HCT116 (cell line): ENCODE results near the gene EPN1. TPM values are rescaled to one million over a fixed set of nuclear protein-coding genes. Genes with fewer than 3 reads are reported as not detected.

Experiments
- ATAC-seq: fragments of 200-7000 bp; cut with Tn5 transposase; 2 replicates; pipeline ENCODE4 v1.9.1; 2020; ENCODE audit warnings: mild to moderate bottlenecking, moderate library complexity
- BruUV-seq: library from RNA; stranded (reverse); fragments of 400-500 nt; replicated peaks from 2 replicates; lab custom pipeline; 2021; lab: Mats Ljungman, UMichigan
- CTCF ChIA-PET: fragments of 300-600 bp; sonication (Branson Sonifier 250); formaldehyde crosslinking; loops from one replicate; lab custom pipeline; 2021; ENCODE audit warnings: antibody characterized with exemption; lab: Charles Lee
- POLR2A ChIA-PET: fragments of 300-600, 350-600 bp; sonication (Branson Sonifier 250); formaldehyde crosslinking; loops from one replicate; lab custom pipeline; 2021; ENCODE audit warnings: antibody characterized with exemption; lab: Charles Lee
- RAD21 ChIA-PET, 2 experiments: fragments of 300-600 bp; sonication (Branson Sonifier 250); formaldehyde crosslinking; loops; one replicate each; lab custom pipeline; 2023; ENCODE audit warnings: low total read pairs in 2 of 2; ENCODE audit not compliant: uncharacterized antibody in 2 of 2, unreplicated experiment in 2 of 2, low non-redundant PET in 1 of 2; lab: Charles Lee
- DNase-seq: peaks from one replicate; pipeline ENCODE4 v3.0.0-alpha.2; 2010; ENCODE audit warnings: low read depth, low spot score
- H2AFZ ChIP-seq: fragments of 200-600 bp; shearing (Covaris generic), sonication (generic); 2 replicates; pipeline ENCODE4 v1.6.1; 2017; ENCODE audit warnings: low read depth, mixed run types, mixed read lengths, antibody characterized with exemption, low read length; ENCODE audit not compliant: poor library complexity, severe bottlenecking
- H3K27ac ChIP-seq: 2 replicates; pipeline ENCODE4 v1.5.1; 2012; ENCODE audit warnings: low read depth, low read length
- H3K27me3 ChIP-seq: fragments of 200-600 bp; sonication (generic); 2 replicates; pipeline ENCODE4 v1.6.1; 2016; ENCODE audit warnings: mixed run types, low read length, mixed read lengths; ENCODE audit not compliant: insufficient read depth
- H3K36me3 ChIP-seq, 2 experiments: fragments of 200-500 bp in 1 of 2; fragments of 200-600 bp in 1 of 2; sonication (Bioruptor generic) in 1 of 2; sonication (generic) in 1 of 2; 2 replicates each; pipeline versions ENCODE4 v1.5.1 to v1.6.1; 2014 to 2016; ENCODE audit warnings: low read length in 2 of 2, inconsistent platforms in 1 of 2, mixed read lengths in 1 of 2, mixed run types in 1 of 2; ENCODE audit not compliant: insufficient read depth in 2 of 2, control insufficient read depth in 1 of 2
- H3K4me1 ChIP-seq, 2 experiments: fragments of 200-600 bp in 1 of 2; sonication (generic) in 1 of 2; 2 replicates each; pipeline versions ENCODE4 v1.5.1 to v1.6.1; 2012 to 2017; ENCODE audit warnings: low read length in 2 of 2, inconsistent platforms in 1 of 2, mild to moderate bottlenecking in 1 of 2, mixed read lengths in 1 of 2, mixed run types in 1 of 2, moderate library complexity in 1 of 2; ENCODE audit not compliant: insufficient read depth in 2 of 2, control insufficient read depth in 1 of 2
- H3K4me2 ChIP-seq: fragments of 200-600 bp; sonication (generic); 2 replicates; pipeline ENCODE4 v1.6.1; 2017; ENCODE audit warnings: mixed run types, low read length, mixed read lengths
- H3K4me3 ChIP-seq, 2 experiments: fragments of 200-600 bp in 1 of 2; sonication (generic) in 1 of 2; replicated peaks in 1 of 2; 2 replicates each; pipeline ENCODE4 v1.5.1; 2011 to 2016; ENCODE audit warnings: low read length in 2 of 2, control low read depth in 1 of 2, low read depth in 1 of 2, mild to moderate bottlenecking in 1 of 2, mixed read lengths in 1 of 2, mixed run types in 1 of 2
- H3K79me2 ChIP-seq: fragments of 200-600 bp; sonication (generic); 2 replicates; pipeline ENCODE4 v1.6.1; 2017; ENCODE audit warnings: mild to moderate bottlenecking, mixed run types, low read length, moderate library complexity, mixed read lengths; ENCODE audit not compliant: insufficient read depth
- H3K9ac ChIP-seq: fragments of 200-600 bp; sonication (generic); 2 replicates; pipeline ENCODE4 v1.6.1; 2016; ENCODE audit warnings: low read length, mixed read lengths
- H3K9me2 ChIP-seq: fragments of 200-600 bp; sonication (generic), shearing (Covaris generic); 2 replicates; pipeline ENCODE4 v1.6.1; 2017; ENCODE audit warnings: mixed run types, mild to moderate bottlenecking, moderate library complexity; ENCODE audit not compliant: insufficient read depth
- H3K9me3 ChIP-seq, 2 experiments: fragments of 200-500 bp in 1 of 2; fragments of 200-600 bp in 1 of 2; sonication (Bioruptor generic) in 1 of 2; sonication (generic) in 1 of 2; 2 replicates each; pipeline ENCODE4 v1.6.1; 2014 to 2017; ENCODE audit warnings: low read length in 2 of 2, mixed read lengths in 2 of 2, inconsistent platforms in 1 of 2, low read depth in 1 of 2, mild to moderate bottlenecking in 1 of 2, mixed run types in 1 of 2, moderate library complexity in 1 of 2; ENCODE audit not compliant: control insufficient read depth in 1 of 2, insufficient read depth in 1 of 2
- H4K20me1 ChIP-seq: fragments of 200-600 bp; sonication (generic), shearing (Covaris generic); 2 replicates; pipeline ENCODE4 v1.6.1; 2017; ENCODE audit warnings: mixed run types, mild to moderate bottlenecking, moderate library complexity; ENCODE audit not compliant: insufficient read depth
- ATF3 ChIP-seq: IDR thresholded peaks from 2 replicates; pipeline ENCODE4 v1.6.1; 2012
- CBX3 ChIP-seq: IDR thresholded peaks from 2 replicates; pipeline ENCODE4 v1.6.1; 2012; ENCODE audit warnings: low read depth
- CEBPB ChIP-seq: IDR thresholded peaks from 2 replicates; pipeline ENCODE4 v1.6.1; 2012; ENCODE audit warnings: low read depth
- CTCF ChIP-seq, 3 experiments: fragments of 200-600 bp in 1 of 3; sonication (generic) in 1 of 3; IDR thresholded peaks in 2 of 3; conservative IDR thresholded peaks in 1 of 3; 2 replicates each; pipeline ENCODE4 v1.5.1; 2012 to 2017; ENCODE audit warnings: low read depth in 2 of 3, low read length in 2 of 3, antibody characterized with exemption in 1 of 3, borderline replicate concordance in 1 of 3, control low read depth in 1 of 3, mild to moderate bottlenecking in 1 of 3, mixed read lengths in 1 of 3, mixed run types in 1 of 3, moderate library complexity in 1 of 3; ENCODE audit not compliant: insufficient read depth in 1 of 3
- ELF1 ChIP-seq: IDR thresholded peaks from 2 replicates; pipeline ENCODE4 v1.6.1; 2012; ENCODE audit warnings: low read depth, borderline replicate concordance
- EZH2 ChIP-seq: fragments of 200-600 bp; sonication (generic); IDR thresholded peaks from 2 replicates; pipeline ENCODE4 v1.6.1; 2017; ENCODE audit warnings: antibody characterized with exemption, mixed run types
- EZH2phosphoT487 ChIP-seq: fragments of 200-600 bp; IDR thresholded peaks from 2 replicates; pipeline ENCODE4 v1.6.1; 2018; ENCODE audit warnings: antibody characterized with exemption, borderline replicate concordance
- FOSL1 ChIP-seq: IDR thresholded peaks from 2 replicates; pipeline ENCODE4 v1.6.1; 2012; ENCODE audit warnings: low read depth
- POLR2AphosphoS5 ChIP-seq: IDR thresholded peaks from 2 replicates; pipeline ENCODE4 v1.6.1; 2011; ENCODE audit warnings: mild to moderate bottlenecking, low read depth, low read length, moderate library complexity
- RAD21 ChIP-seq: IDR thresholded peaks from 2 replicates; pipeline ENCODE4 v1.6.1; 2012; ENCODE audit warnings: low read depth, mild to moderate bottlenecking
- SIN3A ChIP-seq: IDR thresholded peaks from 2 replicates; pipeline ENCODE4 v1.6.1; 2012; ENCODE audit warnings: low read depth
- TCF7L2 ChIP-seq: IDR thresholded peaks from 2 replicates; pipeline ENCODE4 v1.7.0; 2011; ENCODE audit warnings: borderline replicate concordance, inconsistent platforms; ENCODE audit not compliant: insufficient read depth, insufficient read length; ENCODE audit errors: extremely low read depth
- YY1 ChIP-seq: IDR thresholded peaks from 2 replicates; pipeline ENCODE4 v1.6.1; 2011; ENCODE audit warnings: low read length, low read depth, moderate library complexity, mild to moderate bottlenecking; ENCODE audit not compliant: insufficient replicate concordance; ENCODE audit errors: extremely low read depth
- ZBTB33 ChIP-seq: IDR thresholded peaks from 2 replicates; pipeline ENCODE4 v1.6.1; 2011; ENCODE audit warnings: mild to moderate bottlenecking, low read length, moderate library complexity; ENCODE audit not compliant: insufficient replicate concordance; ENCODE audit errors: extremely low read depth
- ZFX ChIP-seq: fragments of 450-650 bp; IDR thresholded peaks from 2 replicates; pipeline ENCODE4 v1.6.1; 2017
- ZNF274 ChIP-seq: fragments of 200-500 bp; sonication (Bioruptor generic); IDR thresholded peaks from 2 replicates; pipeline ENCODE4 v1.6.1; 2014; ENCODE audit warnings: mild to moderate bottlenecking, low read depth, low read length, inconsistent platforms
- intact Hi-C: fragments of 100-400 bp; cut with micrococcal nuclease; formaldehyde crosslinking; loops from 2 replicates; pipeline ENCODE4 v1.10.0; 2022
- total RNA-seq: library from RNA; stranded (reverse); gene quantifications from one replicate; pipeline ENCODE4 v1.2.1, GENCODE V29; 2021; ENCODE audit not compliant: unreplicated experiment

The EPN1 gene
- total RNA-seq, 1 experiment from 2014 or later = 122 TPM

GRCh38 chr19:55697069-55697440, 22.0 kb downstream of the EPN1 start:
- H3K36me3 ChIP-seq = peaks cover 23 to 29% of the 10 kb centered on the region in 2 experiments; a peak in 3 of 4 replicates
- no peaks in the 10 kb centered on the region for H3K9me3 ChIP-seq
- BruUV-seq = no TSS peak
- no peak overlapping the region for H3K9ac ChIP-seq
- POLR2A ChIA-PET = no interaction called here
- ATAC-seq (no peak), DNase-seq (no peak)
- CTCF ChIA-PET = no interaction called here
- H3K4me2 ChIP-seq = no peak overlapping the region
- no peak for TF ChIP-seq CBX3
- no peak for TF ChIP-seq CEBPB
- TF ChIP-seq ZBTB33 = no peak
- no peak for TF ChIP-seq RAD21
- TF ChIP-seq EZH2 = no peak
- no peak for TF ChIP-seq EZH2phosphoT487
- no peak for TF ChIP-seq FOSL1
- no peak for TF ChIP-seq ZFX
- no peak for TF ChIP-seq ATF3
- no peak for TF ChIP-seq POLR2AphosphoS5
- TF ChIP-seq SIN3A = no peak
- no peak for TF ChIP-seq TCF7L2
- no peak for TF ChIP-seq ELF1
- no peak for TF ChIP-seq YY1
- TF ChIP-seq ZNF274 = no peak
- no peak for TF ChIP-seq CTCF (IDR thresholded peaks at IDR 0.05 in 2 of 3, conservative IDR thresholded peaks at IDR 0.05 in 1 of 3; ENCODE audit: borderline replicate concordance in 1 of 3, insufficient read depth in 1 of 3, low read depth in 2 of 3, low read length in 2 of 3)
- H3K27me3 ChIP-seq = no peaks in the 10 kb centered on the region
- H3K27ac ChIP-seq = no peak overlapping the region
- no peaks in the 10 kb centered on the region for H3K4me1 ChIP-seq
- intact Hi-C loops = no loop called here
- H3K79me2 ChIP-seq = no peaks in the 10 kb centered on the region
- H4K20me1 ChIP-seq = no peaks in the 10 kb centered on the region
- RAD21 ChIA-PET = no interaction called here
- no peak overlapping the region for H2AFZ ChIP-seq
- no peak overlapping the region for H3K4me3 ChIP-seq
- no peaks in the 10 kb centered on the region for H3K9me2 ChIP-seq
